ENCODE data around the gene LRRC56.
"Not testable (repeated sequence)": the region's sequence is repeated elsewhere in the genome, so short reads cannot be mapped to it uniquely, and the experiment has no call there.

Gene LRRC56

DNA sequence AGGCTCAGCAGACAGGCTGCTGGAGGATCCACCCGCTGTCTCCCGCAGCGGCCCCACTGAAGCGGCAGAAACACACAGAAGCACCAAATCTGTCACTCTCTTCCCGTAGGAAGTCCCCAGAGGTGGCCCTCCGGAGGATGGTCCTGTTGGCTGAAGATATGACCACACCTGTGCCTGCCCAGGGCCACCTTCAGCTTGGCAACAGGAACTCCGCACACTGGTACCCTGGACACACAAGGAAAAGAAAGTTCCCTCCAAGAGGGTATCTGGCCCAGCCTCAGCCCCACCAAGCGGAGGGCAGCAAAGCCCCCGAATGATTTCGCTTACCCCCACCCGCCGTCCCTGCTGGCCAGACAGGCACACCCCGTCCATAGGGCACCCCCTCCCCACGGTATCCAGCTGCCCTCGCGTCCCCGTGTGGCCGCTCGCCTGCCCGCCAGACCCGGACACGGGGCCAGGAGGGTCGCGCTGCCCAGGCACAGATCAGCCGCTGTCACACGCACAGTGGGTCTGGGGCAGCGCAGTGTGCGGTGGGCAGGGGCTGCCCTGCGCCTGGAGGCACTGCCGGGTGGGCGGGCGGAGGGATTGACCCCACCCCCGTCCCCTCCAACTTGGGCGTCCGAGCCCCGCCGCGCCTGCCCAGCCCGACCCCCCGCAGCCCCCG, 30.4 kb downstream of the LRRC56 start:
- TF ChIP-seq, protein P1, sequence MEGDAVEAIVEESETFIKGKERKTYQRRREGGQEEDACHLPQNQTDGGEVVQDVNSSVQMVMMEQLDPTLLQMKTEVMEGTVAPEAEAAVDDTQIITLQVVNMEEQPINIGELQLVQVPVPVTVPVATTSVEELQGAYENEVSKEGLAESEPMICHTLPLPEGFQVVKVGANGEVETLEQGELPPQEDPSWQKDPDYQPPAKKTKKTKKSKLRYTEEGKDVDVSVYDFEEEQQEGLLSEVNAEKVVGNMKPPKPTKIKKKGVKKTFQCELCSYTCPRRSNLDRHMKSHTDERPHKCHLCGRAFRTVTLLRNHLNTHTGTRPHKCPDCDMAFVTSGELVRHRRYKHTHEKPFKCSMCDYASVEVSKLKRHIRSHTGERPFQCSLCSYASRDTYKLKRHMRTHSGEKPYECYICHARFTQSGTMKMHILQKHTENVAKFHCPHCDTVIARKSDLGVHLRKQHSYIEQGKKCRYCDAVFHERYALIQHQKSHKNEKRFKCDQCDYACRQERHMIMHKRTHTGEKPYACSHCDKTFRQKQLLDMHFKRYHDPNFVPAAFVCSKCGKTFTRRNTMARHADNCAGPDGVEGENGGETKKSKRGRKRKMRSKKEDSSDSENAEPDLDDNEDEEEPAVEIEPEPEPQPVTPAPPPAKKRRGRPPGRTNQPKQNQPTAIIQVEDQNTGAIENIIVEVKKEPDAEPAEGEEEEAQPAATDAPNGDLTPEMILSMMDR (IDR thresholded peaks at IDR 0.05; ENCODE audit: low read length, missing control alignments), result no peak
- DNase-seq (ENCODE audit: low read depth), result no peak
- peak overlapping the region; percentile 65 for H3K4me3 ChIP-seq (replicated peaks; ENCODE audit: low read depth, low read length)

DNA sequence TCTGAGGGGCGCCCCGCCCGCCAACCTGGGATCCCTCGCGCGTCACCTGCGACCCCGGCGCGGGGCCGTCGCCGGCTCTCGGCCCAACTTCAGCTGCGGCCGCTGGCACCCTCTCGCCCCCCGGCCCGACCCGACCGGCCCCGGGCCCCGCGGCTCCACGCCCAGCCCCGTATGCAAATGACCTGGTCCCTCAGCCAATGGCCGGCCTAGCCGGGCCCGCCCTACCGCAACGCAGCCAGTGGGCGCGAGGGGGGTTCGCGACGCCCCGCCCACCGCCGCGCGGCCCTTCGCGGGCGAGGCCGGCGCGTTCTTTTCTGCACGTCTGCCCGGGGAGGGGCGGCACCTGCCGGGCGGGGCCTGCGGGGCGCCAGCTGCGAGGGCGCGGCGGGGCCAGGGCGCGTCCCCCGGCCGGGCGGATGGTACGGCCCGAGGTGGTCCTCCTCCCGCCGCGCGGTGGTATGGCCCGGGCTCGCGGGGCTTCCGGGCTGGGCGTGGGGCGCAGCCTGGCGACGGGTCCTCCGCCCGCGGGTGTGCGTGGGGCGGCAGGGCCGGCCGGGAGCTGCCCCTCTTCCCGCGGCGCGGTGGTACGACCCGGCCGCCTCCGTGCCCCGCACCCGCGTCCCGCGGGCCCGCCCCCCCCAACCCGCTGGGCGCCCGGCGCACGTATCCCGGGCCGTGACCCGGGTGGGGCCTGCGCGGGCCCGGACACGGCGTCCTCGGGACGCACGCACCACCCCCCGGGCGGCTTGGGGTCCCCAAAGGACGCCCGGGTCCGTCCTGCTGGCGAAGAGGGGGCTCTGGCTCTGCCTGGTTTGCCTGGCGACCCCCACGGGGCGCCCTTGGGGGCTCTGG, 31.2 kb downstream of the LRRC56 start:
- TF ChIP-seq, protein P1 (IDR thresholded peaks at IDR 0.05; ENCODE audit: low read length, missing control alignments), result no peak

DNA sequence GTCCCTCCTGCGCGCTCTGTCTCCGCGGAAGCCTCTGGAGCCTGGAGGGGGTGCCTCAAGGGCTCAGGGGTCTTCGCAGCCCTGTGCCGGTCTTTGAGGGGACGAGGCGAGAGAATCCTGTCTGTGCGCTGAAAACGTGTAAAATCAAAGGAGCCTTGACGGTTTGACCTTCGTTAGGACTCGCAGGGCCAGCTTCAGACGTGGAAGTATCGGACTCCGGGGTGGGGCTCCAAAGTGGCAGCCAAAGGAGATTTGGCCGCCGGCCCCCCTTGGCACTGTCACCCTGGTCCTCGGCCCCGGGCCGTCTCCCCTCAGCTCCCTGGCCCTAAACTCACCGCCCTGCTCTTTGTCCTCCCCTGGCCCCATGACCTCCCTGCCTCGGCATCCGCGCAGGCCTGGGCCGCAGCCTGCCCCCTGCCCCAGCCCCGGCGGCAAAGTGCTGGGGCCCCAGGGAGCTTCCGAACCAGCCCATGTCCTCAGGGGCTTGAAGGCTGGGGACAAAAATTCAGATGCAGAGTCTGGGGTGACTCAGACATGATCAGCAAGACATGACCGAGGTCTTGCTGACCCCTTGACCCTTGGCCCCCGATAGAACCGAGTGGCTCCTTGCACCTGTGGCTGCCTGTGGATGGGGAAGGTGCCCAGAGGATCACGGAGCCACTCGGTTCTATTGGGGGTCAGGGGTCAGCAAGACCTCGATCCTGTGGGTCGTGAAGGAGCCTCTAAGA, 32.0 kb downstream of the LRRC56 start:
- TF ChIP-seq, protein P1 (IDR thresholded peaks at IDR 0.05; ENCODE audit: low read length, missing control alignments), result no peak
- DNase-seq (ENCODE audit: low read depth), result no peak
- peak overlapping the region; percentile 62 for H3K4me3 ChIP-seq (replicated peaks; ENCODE audit: low read depth, low read length)

More for the DNA sequence above, 31.2 kb downstream of the LRRC56 start:
- peak; percentile 91 for DNase-seq (ENCODE audit: low read depth)
- peak overlapping the region; percentile 65 for H3K4me3 ChIP-seq (replicated peaks; ENCODE audit: low read depth, low read length)

DNA sequence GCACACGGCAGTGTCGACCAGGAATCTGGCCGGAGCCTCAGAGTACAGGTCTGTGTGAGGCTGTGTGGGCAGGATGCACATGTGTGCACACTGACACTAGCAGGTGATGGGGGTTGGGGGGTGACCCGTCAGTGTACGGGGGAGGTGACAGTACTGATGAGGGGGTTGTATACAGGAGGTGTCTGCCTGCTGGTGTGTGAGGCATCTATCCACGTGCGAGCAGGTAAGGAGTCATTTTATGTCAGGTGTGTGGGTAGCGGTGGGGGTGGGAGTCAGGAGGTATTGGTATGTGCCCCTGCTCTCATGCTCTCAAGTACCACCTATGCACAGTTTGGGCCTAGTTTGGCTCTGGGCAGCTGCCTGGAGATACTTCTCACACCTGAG, 34.5 kb downstream of the LRRC56 start:
- DNase-seq (ENCODE audit: low read depth), result no peak
- TF ChIP-seq, protein P1 (IDR thresholded peaks at IDR 0.05; ENCODE audit: low read length, missing control alignments), result no peak
- H3K4me3 ChIP-seq (replicated peaks; ENCODE audit: low read depth, low read length), result no peak overlapping the region

DNA sequence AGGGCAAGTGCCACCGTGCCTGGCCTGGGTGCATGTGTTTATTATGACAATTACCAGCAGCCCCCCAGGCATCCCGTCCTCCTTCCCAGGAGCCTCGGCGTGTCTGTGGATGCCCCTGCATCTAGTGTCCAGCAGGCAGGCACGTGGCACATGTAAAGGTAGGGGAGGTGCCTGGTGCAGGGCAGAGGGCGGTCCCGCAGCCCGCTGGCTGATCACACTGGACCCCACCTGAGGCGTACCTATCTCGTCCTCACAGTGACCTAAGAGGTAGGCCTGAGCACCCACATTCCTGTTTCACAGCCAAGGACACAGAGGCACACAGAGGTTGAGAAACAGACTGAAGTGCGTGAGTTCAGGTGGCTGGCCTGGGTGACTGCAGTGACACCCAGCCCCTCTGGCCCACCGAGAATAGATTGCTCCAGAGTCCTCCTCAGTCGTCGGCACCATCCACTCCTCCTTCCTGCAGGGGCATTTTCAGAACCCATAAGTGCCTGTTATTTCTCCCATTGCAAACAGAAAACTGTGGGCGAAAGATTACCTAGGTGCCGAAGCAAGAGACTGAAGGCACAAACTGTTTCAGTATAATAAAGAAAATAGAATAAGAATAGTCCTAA, 35.9 kb downstream of the LRRC56 start:
- no peak overlapping the region for H3K4me3 ChIP-seq (replicated peaks; ENCODE audit: low read depth, low read length)
- TF ChIP-seq, protein P1 (IDR thresholded peaks at IDR 0.05; ENCODE audit: low read length, missing control alignments), result no peak
- DNase-seq (ENCODE audit: low read depth), result no peak

DNA sequence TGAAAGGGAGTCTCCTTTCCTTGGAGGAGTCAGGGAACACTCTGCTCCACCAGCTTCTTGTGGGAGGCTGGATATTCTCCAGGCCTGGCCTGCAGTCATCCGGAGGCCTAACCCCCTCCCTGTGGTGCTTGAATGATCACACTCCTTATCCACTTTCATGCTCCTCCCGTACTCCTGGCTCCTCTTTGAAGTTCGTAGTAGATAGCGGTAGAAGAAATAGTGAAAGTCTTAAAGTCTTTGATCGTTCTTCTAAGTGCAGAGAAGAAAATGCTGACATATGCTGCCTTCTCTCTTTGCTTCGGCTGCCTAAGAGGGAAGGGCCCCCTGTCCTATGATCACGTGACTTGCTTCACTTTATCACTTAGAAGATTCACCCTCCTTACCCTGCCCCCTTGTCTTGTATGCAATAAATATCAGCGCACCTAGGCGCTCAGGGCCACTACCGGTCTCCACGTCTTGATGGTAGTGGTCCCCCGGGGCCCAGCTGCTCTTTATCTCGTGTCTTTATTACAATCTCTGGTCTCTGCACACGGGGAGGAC, 36.8 kb downstream of the LRRC56 start:
- H3K4me3 ChIP-seq (replicated peaks; ENCODE audit: low read depth, low read length); DNase-seq (ENCODE audit: low read depth): not testable (repeated sequence)

All from fibroblast of pulmonary artery (primary cell).